Left lobe of liver (tissue), 2 donors: ENCODE measurements around the gene RASGEF1C. TPM values are rescaled to one million over a fixed set of nuclear protein-coding genes. Genes with fewer than 3 reads are reported as not detected.
A peak's percentile ranks its signal among the peaks of the same experiment; 100 is the strongest.
"Not testable (repeated sequence)": the region's sequence is repeated elsewhere in the genome, so short reads cannot be mapped to it uniquely, and the experiment has no call there.

Experiments
- ATAC-seq: fragments of 200-7000 bp; cut with Tn5 transposase; one replicate; pipeline ENCODE4 v1.9.1; 2020; ENCODE audit warnings: mild to moderate bottlenecking, moderate library complexity
- DNase-seq: peaks from one replicate; pipeline ENCODE4 v3.0.0-alpha.2; 2020; ENCODE audit warnings: low spot score
- total RNA-seq: library from RNA; stranded (reverse); gene quantifications from one replicate; pipeline ENCODE4 v1.2.1, GENCODE V29; 2021
- donor health status: DM: no; HTN: no; CAD: no; lungs with moderate emphysema.
- donor health status: DM: no; HTN: yes; CAD: no.

RASGEF1C gene
- total RNA-seq, 1 donor from 2014 or later = 0.30 TPM

DNA sequence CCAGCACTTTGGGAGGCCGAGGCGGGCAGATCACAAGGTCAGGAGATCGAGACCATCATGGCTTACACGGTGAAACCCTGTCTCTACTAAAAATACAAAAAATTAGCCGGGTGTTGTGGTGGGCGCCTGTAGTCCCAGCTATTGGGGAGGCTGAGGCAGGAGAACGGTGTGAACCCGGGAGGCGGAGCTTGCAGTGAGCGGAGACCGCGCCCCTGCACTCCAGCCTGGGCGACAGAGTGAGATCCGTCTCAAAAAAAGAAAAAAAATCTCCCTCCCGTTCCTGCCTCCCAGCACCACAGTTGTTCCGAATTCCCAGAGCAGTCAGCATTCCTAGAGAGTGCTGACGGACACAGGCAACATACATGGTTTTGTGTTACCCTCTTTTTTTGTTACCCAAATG lies 82.9 kb downstream of the RASGEF1C start:
- not testable (repeated sequence) for DNase-seq

DNA sequence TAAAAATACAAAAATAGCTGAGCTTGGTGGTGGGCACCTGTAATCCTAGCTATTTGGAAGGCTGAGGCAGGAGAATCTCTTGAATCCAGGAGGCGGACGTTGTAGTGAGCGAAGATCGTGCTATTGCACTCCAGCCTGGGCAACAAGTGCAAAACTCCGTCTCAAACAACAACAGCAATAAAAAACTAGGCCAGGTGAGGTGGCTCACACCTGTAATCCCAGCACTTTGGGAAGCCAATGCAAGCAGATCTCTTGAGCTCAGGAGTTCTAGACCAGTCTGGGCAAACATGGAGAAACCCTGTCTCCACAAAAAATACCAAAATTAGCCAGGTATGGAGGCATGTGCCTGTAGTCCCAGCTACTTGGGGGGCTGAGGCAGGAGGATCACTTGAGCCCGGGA lies 84.3 kb downstream of the RASGEF1C start:
- DNase-seq, ATAC-seq: not testable (repeated sequence)

More for the DNA sequence above, 82.9 kb downstream of the RASGEF1C start:
- not testable (repeated sequence) for ATAC-seq

DNA sequence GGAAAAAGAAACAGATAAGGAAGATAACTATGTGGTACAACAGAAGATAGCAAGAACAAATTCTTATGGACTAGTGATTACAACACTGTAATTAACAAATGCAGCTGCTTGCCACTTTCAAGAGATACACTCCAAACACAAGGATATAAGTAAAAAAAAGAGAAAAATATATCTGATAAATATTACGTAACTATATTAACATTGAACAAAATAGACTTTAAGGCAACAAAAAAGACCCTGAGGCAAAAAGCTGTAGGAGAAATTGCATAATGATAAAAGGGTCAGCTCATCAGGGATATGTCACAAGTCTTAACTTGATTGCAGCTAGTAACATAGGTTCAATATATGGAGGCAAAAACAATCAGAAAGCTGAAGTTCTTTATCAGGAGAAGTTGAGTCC lies 86.1 kb downstream of the RASGEF1C start:
- no peak for DNase-seq
- ATAC-seq = no peak

DNA sequence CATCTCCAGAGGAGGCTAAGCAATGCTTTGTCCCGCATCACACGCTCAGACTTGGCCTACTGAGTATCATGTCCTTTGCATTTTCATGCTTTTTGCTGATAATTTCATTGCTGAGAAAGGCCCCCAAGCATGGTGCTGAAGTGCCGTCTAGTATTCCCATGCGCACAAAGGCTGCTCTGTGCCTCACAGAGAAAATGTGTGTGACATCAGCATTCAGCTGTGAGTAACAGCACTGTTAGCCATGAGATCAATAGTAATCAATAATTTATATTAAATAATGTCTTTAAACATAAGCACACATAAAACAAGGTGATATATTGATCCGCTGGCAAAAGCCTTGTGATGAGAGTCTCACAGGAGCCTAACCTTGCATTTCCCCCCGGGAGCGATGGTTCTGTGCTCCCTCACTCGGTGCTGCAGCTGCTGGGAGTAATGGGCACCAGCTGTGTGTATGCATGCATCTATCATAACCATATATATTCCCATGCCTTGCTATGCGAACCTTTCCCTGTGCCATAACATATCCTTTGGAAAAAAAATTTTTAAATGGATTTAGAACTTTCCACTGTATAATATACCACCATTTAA lies 87.1 kb downstream of the RASGEF1C start:
- DNase-seq (peak; percentile 29), ATAC-seq (no peak)

DNA sequence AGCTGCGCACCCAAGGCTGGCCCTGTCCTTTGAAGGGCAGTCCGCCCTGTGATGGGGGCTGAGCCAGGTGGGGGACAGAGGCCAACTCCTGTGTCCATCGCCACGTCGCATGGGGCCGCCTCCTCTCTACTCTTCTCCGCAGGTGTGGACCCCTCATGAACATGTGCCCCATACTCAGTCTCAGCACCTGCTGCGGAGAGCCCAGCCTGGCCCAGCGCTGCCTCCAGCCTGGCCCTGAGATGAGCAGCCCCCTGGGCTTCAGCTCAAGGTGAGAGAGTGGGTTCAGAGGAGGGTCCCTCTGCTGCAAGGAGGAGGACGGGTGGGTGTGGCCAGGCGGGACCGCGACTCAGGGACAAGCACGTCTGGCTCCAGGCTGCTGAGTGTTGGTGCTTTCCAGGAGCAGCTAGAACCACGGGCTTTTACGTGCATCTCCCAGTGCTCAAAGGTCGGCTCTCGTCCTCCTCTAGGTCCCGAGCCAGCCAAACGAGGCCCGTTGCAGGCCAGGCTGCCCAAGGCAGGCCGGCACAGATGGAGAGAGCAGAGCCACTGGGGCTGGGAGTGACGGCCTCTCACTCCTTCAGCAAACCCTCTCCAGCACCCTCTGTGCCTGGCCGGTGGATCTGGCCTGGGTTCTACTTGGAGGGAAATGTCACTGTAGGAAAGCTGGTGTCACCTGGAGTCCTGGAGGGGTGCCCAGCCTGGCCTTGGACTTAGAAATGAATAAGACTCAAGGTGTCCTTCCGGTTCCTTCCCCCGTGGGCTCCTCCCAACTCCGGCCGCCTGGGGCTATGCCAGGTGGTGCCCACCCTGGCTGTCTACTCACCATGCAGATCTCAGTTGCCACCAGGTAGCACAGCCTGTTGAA lies 88.5 kb downstream of the RASGEF1C start:
- DNase-seq = peak; percentile 33
- peak; percentile 23 for ATAC-seq

DNA sequence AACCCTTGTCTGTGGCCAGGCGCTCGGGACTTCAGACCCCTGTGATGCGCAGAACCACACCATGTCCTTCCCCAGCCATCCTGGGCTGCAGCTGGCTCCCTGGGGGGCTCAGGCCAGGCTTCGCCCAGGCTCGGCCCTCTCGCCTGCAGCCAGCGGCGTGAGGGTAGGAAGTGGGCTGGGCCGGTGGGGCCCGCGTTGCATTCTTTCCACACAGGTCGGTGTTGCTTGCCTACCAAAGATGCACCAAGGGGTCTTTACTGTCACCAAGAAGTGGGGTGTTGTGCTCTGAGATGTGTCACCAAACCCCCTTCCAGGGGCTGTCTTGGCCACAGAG lies 89.1 kb downstream of the RASGEF1C start:
- DNase-seq = no peak
- no peak for ATAC-seq

DNA sequence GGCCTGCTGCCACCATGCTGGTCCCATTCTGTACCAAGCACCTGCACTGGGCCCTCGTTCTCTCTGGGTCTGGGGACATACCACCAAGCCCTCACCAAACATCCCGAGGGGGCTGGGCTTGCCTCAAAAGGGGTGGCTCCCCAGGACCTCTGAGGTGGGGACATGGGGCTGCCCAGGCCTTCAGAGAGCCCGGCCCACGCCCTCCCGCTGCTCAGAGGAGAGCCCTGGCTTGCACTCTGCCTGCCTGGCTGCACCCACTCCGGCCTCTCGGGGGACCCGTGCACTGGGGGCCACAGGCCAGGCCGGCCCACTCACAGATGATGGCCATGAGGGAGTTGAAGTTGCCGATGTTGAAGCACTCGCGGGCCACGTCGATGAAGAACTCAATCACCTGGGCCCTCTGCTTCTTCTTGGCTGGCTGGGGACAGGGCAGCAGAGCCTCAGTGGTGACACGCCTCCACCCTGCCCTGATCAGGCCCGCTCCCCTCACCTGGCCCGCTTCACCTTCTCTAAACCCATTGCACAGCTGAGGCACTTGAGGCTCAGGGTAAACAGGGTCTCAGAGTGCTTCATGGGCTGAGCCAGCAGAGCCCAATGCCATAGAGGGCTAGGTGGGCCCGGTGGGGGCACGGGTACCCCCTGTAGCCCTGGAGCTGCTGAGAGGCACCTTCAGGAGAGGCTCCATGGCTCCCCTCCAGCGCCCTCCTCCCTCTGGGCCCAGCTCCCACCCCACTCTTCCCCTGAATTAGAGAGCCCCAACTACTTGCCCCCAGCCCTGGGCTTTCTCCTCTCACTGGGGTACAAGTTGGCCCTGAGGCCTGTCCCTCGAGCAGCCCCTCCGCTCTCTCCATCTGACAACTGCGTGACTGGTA lies 89.7 kb downstream of the RASGEF1C start:
- DNase-seq = no peak
- ATAC-seq = no peak

DNA sequence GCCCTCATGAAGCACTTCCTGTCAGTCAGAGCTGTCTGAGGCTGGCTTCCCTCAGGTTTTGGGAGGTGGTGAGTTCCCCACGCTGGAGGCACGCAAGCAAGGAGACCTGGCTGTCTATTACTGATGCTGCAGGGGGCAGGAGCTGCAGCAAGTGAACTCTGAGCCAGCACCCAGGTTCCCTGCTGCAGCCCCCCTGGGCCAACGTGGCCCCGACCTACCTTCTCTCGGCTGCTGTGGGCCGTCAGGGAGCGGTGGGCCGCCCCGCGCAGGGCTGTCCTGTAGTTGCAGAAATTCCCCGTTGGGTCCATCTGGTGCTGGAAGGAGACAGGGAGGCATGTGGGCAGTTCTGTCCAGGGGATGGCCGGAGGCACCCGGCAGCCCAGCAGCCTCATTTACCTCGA lies 90.6 kb downstream of the RASGEF1C start:
- DNase-seq (no peak), ATAC-seq (no peak)

DNA sequence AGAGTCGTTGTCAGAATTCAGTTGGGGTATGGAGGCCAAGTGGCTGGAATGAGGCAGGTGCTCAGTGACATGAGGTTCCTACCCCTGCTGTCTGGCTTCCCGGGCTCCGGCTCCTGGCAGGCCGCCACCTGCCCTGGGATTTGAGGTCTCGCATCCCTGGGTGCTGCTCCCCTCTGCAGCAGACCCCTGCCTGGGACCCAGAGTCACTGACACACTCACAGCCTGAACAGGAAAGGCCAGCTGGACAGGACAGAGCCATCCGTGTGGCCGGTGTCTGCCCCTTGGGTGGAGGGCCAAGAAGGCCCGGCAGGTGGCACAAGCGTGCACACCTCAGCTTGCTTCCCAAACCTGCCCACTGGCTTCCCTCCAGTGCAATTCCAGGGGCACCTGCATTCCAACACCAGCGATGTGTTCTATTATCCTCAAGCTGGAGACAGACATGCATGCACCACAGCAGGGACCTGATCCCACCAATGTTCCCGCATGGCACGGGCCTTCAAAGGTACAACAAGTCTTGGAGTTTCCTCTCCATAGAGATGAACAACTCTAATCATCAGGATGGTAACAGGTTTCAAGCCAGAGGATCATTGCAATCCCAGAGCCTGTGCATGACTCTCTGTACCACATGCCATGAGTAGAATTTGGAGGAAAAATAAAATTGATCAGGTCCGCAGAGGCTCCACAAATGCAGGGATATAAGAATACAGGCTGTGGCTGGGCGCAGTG lies 91.8 kb downstream of the RASGEF1C start:
- DNase-seq (no peak), ATAC-seq (peak; percentile 81)

DNA sequence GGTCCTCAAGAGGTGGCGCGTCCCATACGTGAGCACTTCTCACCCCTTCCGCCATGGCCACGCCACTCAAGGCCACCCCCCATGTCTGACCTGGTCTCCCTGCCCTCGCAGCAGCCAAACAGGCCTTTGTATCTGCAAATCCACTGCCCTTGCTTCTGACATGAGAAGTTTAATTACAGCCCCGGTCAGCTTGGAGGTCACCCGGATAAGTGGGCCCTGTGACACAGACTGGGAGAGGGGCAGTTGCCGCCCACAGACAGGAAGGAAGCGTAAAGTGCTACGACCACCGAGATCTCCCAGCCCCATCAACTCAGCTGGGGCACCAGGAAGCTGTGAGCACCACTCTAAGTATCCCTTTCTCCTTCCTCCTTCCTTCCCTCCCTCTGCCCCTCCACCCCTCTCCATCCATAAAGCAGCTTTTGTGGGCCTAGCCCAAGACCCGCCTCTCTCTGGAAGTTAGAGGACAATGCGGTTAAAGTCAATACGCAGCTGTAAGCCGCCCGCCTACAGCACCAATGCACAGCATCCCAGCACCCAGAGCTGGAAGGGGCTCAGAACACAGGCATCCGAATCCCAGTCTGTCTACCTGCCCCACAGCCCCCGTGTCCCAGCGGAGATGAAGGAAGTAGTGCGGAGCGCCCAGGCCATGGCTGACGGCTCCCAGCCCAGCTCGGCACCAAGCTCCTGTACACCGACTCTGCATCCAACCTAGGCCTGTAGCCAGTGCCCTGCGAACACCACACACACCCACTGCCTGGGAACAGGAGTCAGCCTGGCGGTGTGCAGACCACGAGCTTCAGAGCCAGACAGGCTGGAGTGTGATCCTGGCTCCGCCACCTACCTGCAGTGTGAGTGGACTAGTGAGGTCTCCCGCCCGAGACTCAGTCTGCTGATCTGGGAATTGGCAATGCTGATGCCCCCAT lies 92.7 kb downstream of the RASGEF1C start:
- no peak for ATAC-seq

DNA sequence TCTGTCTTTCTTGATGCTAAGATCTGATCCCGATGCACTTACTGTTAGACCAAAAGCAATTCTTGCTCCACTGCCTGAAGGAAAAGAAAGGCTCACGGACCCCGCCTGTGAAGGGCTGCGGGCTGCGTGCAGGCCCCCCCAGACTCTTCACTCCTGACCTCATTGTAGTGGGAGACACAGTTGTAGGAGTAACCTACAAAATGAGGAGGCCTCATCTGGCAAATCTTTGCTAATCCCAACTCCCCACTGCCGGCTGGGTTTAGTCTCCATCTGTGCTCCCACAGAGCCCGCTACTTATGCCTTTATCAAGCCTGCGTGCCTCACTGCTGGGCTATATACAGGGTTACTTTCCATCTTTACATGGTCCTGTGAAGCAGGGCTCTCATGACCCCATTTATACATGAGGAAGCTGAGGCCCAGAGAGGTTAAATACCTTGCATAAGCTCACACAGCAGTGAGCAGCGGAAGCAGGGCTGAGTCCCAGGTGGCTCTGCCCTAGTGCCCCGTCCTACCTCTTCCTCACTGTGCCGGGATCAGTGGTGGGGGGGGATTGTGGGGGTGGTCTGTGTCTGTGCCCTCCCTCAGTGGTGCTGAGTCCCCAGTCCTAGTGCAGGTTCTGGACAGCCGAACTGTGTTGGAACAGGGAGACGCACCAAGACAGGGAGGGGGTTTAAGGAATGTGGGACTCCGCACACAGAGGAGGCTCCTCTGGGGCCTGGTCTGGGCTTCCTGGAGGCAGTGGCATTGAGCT lies 93.5 kb downstream of the RASGEF1C start:
- peak; percentile 15 for DNase-seq
- no peak for ATAC-seq

More for the DNA sequence above, 92.7 kb downstream of the RASGEF1C start:
- DNase-seq = no peak

DNA sequence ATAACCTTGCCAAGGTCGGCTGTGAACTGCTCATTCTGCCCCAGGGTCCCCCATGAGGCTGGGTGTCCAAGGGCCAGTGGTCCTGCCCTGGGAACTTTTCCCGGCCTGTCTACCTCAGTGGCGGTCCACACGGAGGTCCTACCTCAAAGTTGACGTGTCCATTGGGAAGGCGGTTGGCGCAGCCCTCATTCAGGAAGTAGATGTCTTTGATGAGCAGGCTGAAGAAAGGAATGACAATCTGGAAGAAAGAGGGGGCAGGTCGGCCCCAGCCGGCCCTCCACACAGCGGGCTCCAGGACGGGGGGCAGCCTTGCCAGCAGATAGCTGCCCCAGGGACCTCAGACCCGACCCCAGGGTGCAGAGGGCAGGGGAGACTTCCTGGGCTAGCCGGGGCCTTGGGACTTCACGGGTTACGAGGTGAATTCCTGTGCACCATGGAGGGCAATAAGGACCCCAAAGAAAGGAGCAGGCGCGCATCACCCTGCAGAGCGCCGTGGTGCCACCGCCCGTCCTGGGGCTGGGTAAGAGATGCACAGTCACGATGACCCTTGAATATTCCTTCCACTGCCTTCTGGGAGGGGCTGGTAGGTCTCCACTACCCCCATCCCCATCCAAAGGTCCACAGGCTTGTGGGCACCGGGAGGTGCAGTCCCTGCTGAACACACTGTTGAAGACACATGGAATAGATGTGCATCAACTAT lies 94.6 kb downstream of the RASGEF1C start:
- DNase-seq = peak; percentile 33

DNA sequence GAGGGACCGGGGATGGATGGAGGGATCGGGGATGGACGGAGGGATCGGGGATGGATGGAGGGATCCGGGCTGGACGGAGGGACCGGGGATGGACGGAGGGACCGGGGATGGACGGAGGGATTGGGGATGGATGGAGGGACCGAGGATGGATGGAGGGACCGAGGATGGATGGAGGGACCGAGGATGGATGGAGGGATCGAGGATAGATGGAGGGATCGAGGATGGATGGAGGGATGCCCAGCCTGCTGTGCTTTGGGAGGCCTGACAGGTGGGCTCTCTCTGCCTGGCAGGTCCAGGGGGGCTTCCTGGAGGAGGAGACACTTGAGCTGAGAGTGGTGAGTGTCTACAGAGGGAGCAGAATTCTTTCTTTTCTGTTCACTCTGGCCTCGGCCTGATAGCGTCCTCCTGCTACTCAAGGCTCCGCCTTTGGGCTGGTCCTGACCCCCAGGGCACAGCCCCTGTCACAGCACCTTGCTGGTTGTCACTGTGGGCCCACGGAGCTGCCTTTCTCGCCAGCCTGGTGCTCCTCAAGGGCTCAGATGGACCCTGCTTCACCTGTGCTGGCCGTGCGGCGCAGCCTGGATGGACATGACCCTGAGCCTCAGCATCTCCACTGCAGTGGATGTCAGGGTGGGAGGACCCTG lies 95.2 kb downstream of the RASGEF1C start:
- DNase-seq (no peak), ATAC-seq (no peak)

More for the DNA sequence above, 94.6 kb downstream of the RASGEF1C start:
- ATAC-seq = no peak

DNA sequence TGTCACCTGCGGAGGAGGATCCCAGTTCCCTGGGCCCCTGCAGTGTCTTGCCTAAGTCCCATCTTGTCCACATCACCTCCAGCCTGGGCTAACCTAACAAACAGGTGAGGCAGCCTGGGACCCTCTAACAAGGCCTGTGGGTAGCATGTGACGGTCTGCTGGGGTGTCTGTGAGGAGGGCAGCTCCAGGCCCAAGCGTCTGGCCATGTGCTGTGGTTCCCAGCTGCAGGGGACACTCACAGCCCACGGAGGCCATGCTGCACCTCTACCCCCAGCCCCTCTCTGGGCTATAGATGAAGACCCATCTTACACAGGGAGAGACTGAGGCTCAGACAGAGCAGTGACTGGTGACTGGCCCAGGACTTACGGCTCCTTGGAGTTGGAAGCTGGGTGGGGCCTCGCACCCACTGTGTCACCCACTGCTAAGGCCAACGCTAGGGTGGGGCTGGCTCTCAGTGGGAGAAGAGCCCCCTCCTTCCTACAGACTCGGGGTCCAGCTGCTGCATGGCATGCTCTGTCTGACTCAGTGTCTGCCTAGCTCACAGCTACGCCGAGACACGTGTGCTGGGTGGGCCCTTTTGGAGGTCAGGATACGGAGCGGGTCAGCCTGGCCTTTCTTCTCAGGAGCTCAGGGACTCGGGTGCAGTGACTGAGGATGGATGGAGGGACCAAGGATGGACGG lies 96.7 kb downstream of the RASGEF1C start:
- peak; percentile 29 for DNase-seq

DNA sequence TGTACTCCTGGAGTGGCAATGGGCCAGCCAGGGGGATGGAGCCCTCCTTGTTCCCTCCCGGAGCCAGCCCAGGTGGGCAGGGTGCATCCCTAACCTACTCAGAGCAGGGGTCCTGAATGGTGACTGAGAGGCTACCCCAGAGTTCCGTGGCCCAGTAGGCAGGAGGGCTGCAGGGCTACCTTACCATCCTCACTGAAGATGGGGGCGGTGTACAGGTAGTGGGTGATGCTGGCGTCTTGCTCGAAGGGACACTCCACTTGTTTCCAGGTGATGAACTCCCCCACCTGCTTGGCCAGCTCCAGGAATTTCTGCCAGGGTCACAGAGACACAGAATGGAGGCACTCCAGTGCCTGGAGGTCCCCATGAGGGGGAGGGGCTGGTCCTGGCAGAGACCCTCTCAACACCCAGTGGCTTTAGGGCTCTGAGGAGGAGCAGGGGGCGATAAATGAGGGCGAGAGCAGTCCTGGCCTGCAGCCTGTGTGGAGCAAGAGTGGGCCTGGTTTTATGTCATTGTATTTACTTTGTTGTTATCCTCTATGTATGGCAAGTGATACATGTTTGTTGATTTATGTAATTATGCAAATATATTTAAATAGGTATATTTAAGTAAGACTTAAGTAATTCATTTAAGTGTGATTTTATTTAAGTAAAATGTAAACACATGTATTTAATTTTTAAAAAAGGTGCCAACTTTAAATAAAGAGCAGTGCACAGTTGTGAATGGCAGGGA lies 97.6 kb downstream of the RASGEF1C start:
- ATAC-seq (no peak), DNase-seq (peak; percentile 37)

More for the DNA sequence above, 96.7 kb downstream of the RASGEF1C start:
- ATAC-seq = no peak

DNA sequence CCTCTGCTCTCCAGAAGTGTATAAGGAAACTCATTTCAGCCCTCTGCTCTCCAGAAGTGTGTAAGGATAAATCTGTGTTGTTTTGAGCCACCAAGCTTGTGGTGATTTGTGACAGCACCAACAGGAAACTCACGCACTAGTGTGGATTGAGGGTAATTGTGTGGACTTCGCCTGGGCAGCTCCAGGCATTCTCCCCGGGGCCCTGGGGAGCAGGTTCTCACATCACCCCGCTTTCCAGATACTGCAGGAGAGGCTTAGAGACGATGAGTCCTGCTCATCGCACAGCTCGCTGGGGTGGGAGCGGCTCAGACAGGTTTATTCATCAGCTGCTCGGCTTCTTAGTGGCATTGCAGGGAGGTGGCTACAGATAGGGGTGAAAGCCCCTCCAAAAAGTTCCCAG lies 99.1 kb downstream of the RASGEF1C start:
- peak; percentile 19 for DNase-seq
- no peak for ATAC-seq

DNA sequence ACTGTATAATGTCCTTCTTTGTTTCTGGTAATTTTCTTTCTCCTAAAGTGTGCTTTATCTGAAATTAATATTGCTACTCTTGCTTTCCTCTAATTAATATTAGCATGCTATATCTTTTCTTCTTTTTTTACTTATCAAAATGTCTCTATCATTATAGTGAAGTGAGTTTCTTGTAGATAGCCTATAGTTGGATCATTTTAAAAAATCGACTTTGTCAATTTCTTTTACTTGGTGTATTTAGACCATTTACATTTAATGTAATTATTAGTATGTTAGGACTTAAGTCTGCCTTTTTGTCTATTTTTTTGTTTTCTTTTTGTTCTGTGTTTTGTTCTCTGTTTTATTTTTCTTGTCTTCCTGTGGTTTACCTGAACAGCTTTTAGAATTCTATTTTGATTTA lies 102.0 kb downstream of the RASGEF1C start:
- DNase-seq (no peak), ATAC-seq (no peak)
